Thyroid gland (tissue), 4 donors: ENCODE data around the gene DNAJA3.

ENCODE experiments used
- CTCF ChIP-seq, 6 experiments: fragments of 200-600 bp in 3 of 6; fragments of 450-650 bp in 3 of 6; sonication (generic) in 3 of 6; IDR thresholded peaks; one replicate each; pipeline ENCODE4 v1.5.1; 2016 to 2019; ENCODE audit warnings: antibody characterized with exemption in 6 of 6, mild to moderate bottlenecking in 2 of 6, inconsistent platforms in 1 of 6, moderate library complexity in 1 of 6
- POLR2A ChIP-seq, 2 donors: fragments of 450-650 bp; IDR thresholded peaks; one replicate each; pipeline ENCODE4 v1.6.1; 2017; ENCODE audit warnings: antibody characterized with exemption in 2 of 2, mild to moderate bottlenecking in 2 of 2, moderate library complexity in 1 of 2

GRCh38 chr16:4496305-4496704 lies 70.6 kb downstream of the DNAJA3 start:
- no peak for TF ChIP-seq POLR2A (IDR thresholded peaks at IDR 0.05)
- no peak for TF ChIP-seq CTCF (IDR thresholded peaks at IDR 0.05)
